ENCODE data around the gene ULK4. TPM values are rescaled to one million over a fixed set of nuclear protein-coding genes. Genes with fewer than 3 reads are reported as not detected.

ULK4 gene
- total and polyA plus RNA-seq, 2 of the 8 experiments (the other 6 are each of a cell fraction or from before 2014, with no cell fraction given): 3.0 to 10.8 TPM

DNA sequence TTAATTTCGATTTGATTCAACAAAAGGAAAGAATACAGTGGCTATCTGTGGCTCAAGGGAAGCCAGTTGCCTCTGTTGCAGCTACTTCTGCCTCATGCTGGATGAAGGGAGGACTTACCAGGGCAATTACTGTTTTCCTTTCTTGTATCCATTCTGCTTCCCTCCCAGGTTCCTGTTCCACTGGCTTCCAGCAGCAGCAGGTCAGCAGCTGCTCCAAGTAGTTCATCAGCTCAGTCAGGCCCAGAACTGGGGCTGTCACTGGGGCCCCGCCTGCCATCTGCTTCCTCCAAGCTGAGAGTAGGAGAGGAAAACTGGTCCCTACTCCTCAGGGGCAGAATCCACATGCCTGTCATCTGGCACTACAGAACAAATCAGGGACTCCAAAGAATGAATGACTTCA, 48.6 kb upstream of the ULK4 start (continued):
- no peak for TF ChIP-seq CTBP2 (IDR thresholded peaks at IDR 0.05; ENCODE audit: borderline replicate concordance, insufficient read depth, insufficient read length, low read length)
- TF ChIP-seq HDAC2 (IDR thresholded peaks at IDR 0.05; ENCODE audit: borderline replicate concordance in 1 of 2, low read depth in 2 of 2, low read length in 2 of 2): no peak

Measured in H1 (cell line).